NT2/D1 (cell line): ENCODE data around the gene KAT6B.
"Not testable (repeated sequence)": the region's sequence is repeated elsewhere in the genome, so short reads cannot be mapped to it uniquely, and the experiment has no call there.

ENCODE experiments used
- YY1 ChIP-seq: IDR thresholded peaks from 2 replicates; pipeline ENCODE4 v1.6.1; 2011; ENCODE audit not compliant: insufficient read length, insufficient read depth
- ZNF274 ChIP-seq: IDR thresholded peaks from 2 replicates; pipeline ENCODE4 v1.6.1; 2011; ENCODE audit warnings: mild to moderate bottlenecking, low read depth, low read length

DNA sequence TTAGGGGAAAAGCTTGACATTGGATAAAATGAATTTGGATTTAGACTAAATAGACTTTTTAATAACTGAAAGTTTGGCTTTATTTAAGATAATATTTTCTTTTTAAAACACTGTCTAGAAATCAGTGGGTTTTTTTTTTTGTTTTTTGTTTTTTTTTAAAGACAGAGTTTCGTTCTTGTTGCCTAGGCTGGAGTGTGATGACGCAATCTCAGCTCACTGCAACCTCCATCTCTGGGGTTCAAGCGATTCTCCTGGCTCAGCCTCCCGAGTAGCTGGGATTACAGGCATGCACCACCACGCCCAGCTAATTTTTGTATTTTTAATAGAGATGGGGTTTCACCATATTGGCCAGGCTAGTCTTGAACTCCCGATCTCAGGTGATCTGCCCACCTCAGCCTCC is 66.9 kb downstream of the KAT6B start:
- not testable (repeated sequence) for TF ChIP-seq ZNF274, YY1
